Activated CD4-positive, alpha-beta T cell treated with anti-CD3 and anti-CD28 coated beads for 36 hours (primary cell): Measurements from ENCODE around the gene TRIM14. TPM values are rescaled to one million over a fixed set of nuclear protein-coding genes. Genes with fewer than 3 reads are reported as not detected.

Experiments used
- ATAC-seq: fragments of 200-7000 bp; cut with Tn5 transposase; one replicate; pipeline ENCODE4 v1.10.0; 2021; ENCODE audit warnings: mild to moderate bottlenecking, moderate library complexity
- CTCF ChIA-PET: fragments of 350-600 bp; sonication (Branson Sonifier 250); formaldehyde crosslinking; loops from one replicate; lab custom pipeline; 2021; ENCODE audit warnings: antibody characterized with exemption; lab: Charles Lee
- POLR2A ChIA-PET: fragments of 350-600 bp; sonication (Branson Sonifier 250); formaldehyde crosslinking; loops from one replicate; lab custom pipeline; 2021; ENCODE audit warnings: antibody characterized with exemption, inconsistent platforms; lab: Charles Lee
- DNase-seq: peaks from one replicate; pipeline ENCODE4 v3.0.0-alpha.2; 2020
- H3K27ac Mint-ChIP-seq: one replicate; pipeline ENCODE4 v1.8.0; 2021; ENCODE audit warnings: mixed read lengths
- H3K27me3 Mint-ChIP-seq: one replicate; pipeline ENCODE4 v1.8.0; 2021; ENCODE audit warnings: mixed read lengths
- H3K36me3 Mint-ChIP-seq: one replicate; pipeline ENCODE4 v1.8.0; 2021; ENCODE audit warnings: low read depth, mixed read lengths
- H3K4me1 Mint-ChIP-seq: one replicate; pipeline ENCODE4 v1.8.0; 2021; ENCODE audit warnings: mixed read lengths
- H3K4me3 Mint-ChIP-seq: one replicate; pipeline ENCODE4 v1.8.0; 2021; ENCODE audit warnings: mild to moderate bottlenecking, moderate library complexity, mixed read lengths
- H3K9me3 Mint-ChIP-seq: one replicate; pipeline ENCODE4 v1.8.0; 2021; ENCODE audit warnings: low read depth, mixed read lengths
- intact Hi-C, 2 experiments: fragments of 100-400 bp; cut with DNase I in 1 of 2; cut with micrococcal nuclease in 1 of 2; formaldehyde crosslinking; loops; one replicate each; pipeline versions ENCODE4 v1.14.2 to v1.15.1; 2022 to 2024; cut with DNase I, micrococcal nuclease
- total RNA-seq, 2 experiments: library from RNA; stranded (reverse); gene quantifications; one replicate each; pipeline ENCODE4 v1.2.3, GENCODE V29; 2021

The TRIM14 gene
- total RNA-seq, 2 experiments from 2014 or later: 54.6 to 59.6 TPM

- H3K27ac Mint-ChIP-seq: no peak overlapping the region
These were observed 69.5 kb downstream of the TRIM14 start for GRCh38 chr9:98049288-98050072.

GRCh38 chr9:98047002-98047401, 72.0 kb downstream of the TRIM14 start:
- DNase-seq (no peak), ATAC-seq (peak; percentile 21)
- Mint-ChIP-seq H3K4me1 (peaks cover 31% of the 10 kb centered on the region), H3K9me3 (peaks cover 3% of the 10 kb centered on the region), H3K27me3 (no peaks in the 10 kb centered on the region), H3K27ac (peak overlapping the region; percentile 55), H3K36me3 (peaks cover 37% of the 10 kb centered on the region), H3K4me3 (peak overlapping the region; percentile 84)
- intact Hi-C loops: no loop called here
- POLR2A ChIA-PET: interaction anchor here (0.6 to 3.1 kb wide), 3 partner anchors 11 to 210 kb away, joined by 3 to 24 read pairs (median 7); partner anchors contain the start of gene NANS
- CTCF ChIA-PET: interaction anchor here (0.7 to 4.2 kb wide), 4 partner anchors 9 to 208 kb away, joined by 3 to 16 read pairs (median 7); partner anchors contain the start of genes NANS and TRMO

More at GRCh38 chr9:98049288-98050072, 69.5 kb downstream of the TRIM14 start:
- intact Hi-C loops: no loop called here
- ChIA-PET POLR2A (no interaction called here), CTCF (interaction anchor here (0.6 to 1.1 kb wide), 4 partner anchors 11 to 127 kb away, joined by 3 to 4 read pairs (median 4); no protein-coding TSS in a partner anchor)
- Mint-ChIP-seq H3K9me3 (peaks cover 3% of the 10 kb centered on the region), H3K4me1 (peaks cover 31% of the 10 kb centered on the region), H3K36me3 (peaks cover 48% of the 10 kb centered on the region), H3K27me3 (no peaks in the 10 kb centered on the region), H3K4me3 (no peak overlapping the region)
- ATAC-seq: no peak
- DNase-seq: no peak

- intact Hi-C loops: no loop called here
- DNase-seq: no peak
- ChIA-PET POLR2A (interaction anchor here (1.0 to 3.1 kb wide), 3 partner anchors 8 to 123 kb away, joined by 3 to 24 read pairs (median 5); partner anchors contain the start of gene NANS), CTCF (interaction anchor here (1.0 to 4.2 kb wide), 8 partner anchors 8 to 210 kb away, joined by 3 to 16 read pairs (median 6); partner anchors contain the start of genes NANS, TRIM14 and TRMO)
- peak overlapping the region; percentile 84 for H3K4me3 Mint-ChIP-seq
- peak overlapping the region; percentile 95 for H3K27ac Mint-ChIP-seq
- peaks cover 31% of the 10 kb centered on the region for H3K4me1 Mint-ChIP-seq
- peaks cover 36% of the 10 kb centered on the region for H3K36me3 Mint-ChIP-seq
- H3K9me3 Mint-ChIP-seq: peaks cover 3% of the 10 kb centered on the region
- ATAC-seq: no peak
- H3K27me3 Mint-ChIP-seq: no peaks in the 10 kb centered on the region
These were observed 72.9 kb downstream of the TRIM14 start for GRCh38 chr9:98046180-98046543.

DNA sequence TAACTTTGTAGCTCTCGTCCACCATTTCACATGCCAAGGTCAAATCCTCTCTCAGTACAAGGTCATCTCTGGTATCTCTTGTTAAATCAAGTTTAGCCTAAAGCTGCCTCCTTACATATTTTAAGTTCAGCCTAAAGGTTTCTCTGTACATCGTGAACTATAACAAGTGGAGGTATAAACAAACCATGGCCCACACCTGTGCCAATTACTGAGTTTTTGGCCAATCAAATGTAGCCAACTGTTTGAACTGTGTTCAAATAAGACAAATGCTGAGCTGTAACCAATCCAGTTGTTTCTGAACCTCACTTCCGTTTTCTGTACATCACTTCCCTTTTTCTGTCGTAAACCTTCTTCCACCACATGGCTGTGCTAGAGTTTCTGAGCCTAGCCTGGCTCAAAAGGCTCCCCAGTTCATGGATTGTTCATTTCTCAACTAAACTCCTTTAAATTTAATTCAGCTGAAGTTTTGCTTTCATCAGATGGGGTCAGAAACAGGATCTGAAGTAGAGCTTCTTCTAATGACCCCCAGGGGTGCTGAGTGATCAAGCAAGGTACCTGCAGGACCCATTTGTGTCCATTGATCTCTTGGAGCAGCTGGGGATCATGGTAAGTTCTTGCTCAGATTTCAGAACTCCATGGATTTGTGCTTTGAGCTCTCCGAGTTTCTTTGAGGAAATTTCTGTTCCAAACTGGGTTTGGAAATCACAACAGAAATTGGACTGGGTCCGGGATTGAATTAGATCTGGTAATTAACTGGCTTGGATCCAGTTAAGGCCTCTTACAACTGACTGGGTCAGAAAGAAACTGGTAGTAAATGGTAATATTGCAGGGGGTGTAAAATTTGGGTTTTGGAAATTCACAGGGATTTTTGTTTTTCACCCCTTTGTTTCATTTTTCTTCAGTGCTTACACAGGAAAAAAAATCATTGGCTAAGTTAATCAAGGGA, 73.5 kb downstream of the TRIM14 start:
- CTCF ChIA-PET: interaction anchor here (0.6 to 4.2 kb wide), 14 partner anchors 8 to 447 kb away, joined by 3 to 17 read pairs (median 4); partner anchors contain the start of genes NANS and TRIM14
- Mint-ChIP-seq H3K4me1 (peaks cover 31% of the 10 kb centered on the region), H3K4me3 (peak overlapping the region; percentile 84), H3K9me3 (peaks cover 3% of the 10 kb centered on the region), H3K27ac (peak overlapping the region; percentile 95), H3K36me3 (peaks cover 36% of the 10 kb centered on the region), H3K27me3 (no peaks in the 10 kb centered on the region)
- ATAC-seq: peak; percentile 96
- POLR2A ChIA-PET: interaction anchor here (0.6 to 3.1 kb wide), 7 partner anchors 9 to 124 kb away, joined by 3 to 24 read pairs (median 5); partner anchors contain the start of gene NANS
- peak; percentile 52 for DNase-seq
- intact Hi-C loops: loop anchor here (1.0 to 2.0 kb wide), 4 partner anchors 11 to 210 kb away; partner anchors contain the start of genes NANS (in 2 of the 2), ANP32B (in 1 of the 2), TBC1D2 (in 1 of the 2) and TRMO (in 1 of the 2)

DNA sequence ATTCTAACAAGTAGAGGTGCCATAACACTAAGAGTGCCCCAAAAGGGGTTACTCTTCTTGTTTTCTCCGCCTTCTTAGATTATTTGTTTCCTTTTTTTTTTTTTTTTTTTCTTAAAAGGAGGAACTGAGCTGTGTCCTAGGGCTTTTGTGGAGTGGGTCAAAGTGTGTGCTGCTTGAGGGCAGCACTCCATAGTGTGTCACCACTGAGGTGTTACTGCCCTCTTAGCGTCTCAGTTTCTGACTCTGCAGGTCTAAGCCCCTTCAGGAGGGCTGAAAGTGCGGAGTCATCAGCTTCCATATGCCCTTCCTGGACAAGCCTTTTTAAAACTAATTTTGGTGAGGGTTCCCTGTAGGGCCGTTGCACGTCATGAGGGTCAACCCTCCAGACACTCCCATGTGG, 75.1 kb downstream of the TRIM14 start:
- CTCF ChIA-PET: interaction anchor here (0.7 to 4.2 kb wide), 4 partner anchors 9 to 631 kb away, joined by 3 to 17 read pairs (median 10); partner anchors contain the start of gene NANS
- ATAC-seq: no peak
- Mint-ChIP-seq H3K27ac (no peak overlapping the region), H3K36me3 (peaks cover 31% of the 10 kb centered on the region), H3K27me3 (no peaks in the 10 kb centered on the region), H3K4me1 (peaks cover 24% of the 10 kb centered on the region), H3K4me3 (no peak overlapping the region), H3K9me3 (peaks cover 3% of the 10 kb centered on the region)
- intact Hi-C loops: loop anchor here in 1 of 2 experiments (2.0 kb wide), 1 partner anchor 61 kb away; the partner anchor contains the start of gene ANP32B
- POLR2A ChIA-PET: interaction anchor here (1.2 to 1.7 kb wide), 2 partner anchors 37 to 315 kb away, joined by 3 to 16 read pairs; no protein-coding TSS in a partner anchor
- no peak for DNase-seq

DNA sequence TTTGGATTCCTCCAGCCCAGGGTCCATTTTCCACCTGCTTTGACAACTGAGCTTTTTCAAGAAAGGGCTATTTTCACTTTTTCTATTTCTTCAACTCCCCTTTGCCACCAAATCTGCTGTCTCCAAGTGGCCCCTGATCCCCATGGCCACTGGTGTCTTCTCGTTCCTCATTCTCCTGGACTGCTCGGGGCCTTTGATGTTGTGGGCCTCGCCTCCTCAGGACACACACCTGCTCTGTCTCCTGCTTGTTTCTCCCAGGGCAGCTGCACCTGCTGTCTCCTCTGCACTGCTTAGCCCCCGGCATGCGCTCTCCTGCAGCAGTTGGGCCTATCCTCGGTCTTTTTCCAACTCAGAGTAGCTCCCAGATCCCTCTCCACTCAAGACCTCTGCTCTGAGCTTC, 78.8 kb downstream of the TRIM14 start:
- peaks cover 2% of the 10 kb centered on the region for H3K9me3 Mint-ChIP-seq
- intact Hi-C loops: no loop called here
- no peak overlapping the region for H3K4me3 Mint-ChIP-seq
- ATAC-seq: no peak
- H3K27me3 Mint-ChIP-seq: no peaks in the 10 kb centered on the region
- peaks cover 3% of the 10 kb centered on the region for H3K36me3 Mint-ChIP-seq
- peaks cover 4% of the 10 kb centered on the region for H3K4me1 Mint-ChIP-seq
- POLR2A ChIA-PET: interaction anchor here (0.7 kb wide), 1 partner anchor 13 kb away, joined by 3 read pairs; no protein-coding TSS in a partner anchor
- DNase-seq: no peak
- H3K27ac Mint-ChIP-seq: no peak overlapping the region
- CTCF ChIA-PET: interaction anchor here (0.6 to 1.3 kb wide), 2 partner anchors 37 to 116 kb away, joined by 3 read pairs; no protein-coding TSS in a partner anchor

- Mint-ChIP-seq H3K4me1 (peaks cover 3% of the 10 kb centered on the region), H3K27me3 (no peaks in the 10 kb centered on the region), H3K9me3 (no peaks in the 10 kb centered on the region), H3K4me3 (no peak overlapping the region), H3K36me3 (no peaks in the 10 kb centered on the region), H3K27ac (no peak overlapping the region)
- ChIA-PET CTCF (interaction anchor here (0.5 to 1.3 kb wide), 3 partner anchors 34 to 220 kb away, joined by 3 read pairs; no protein-coding TSS in a partner anchor), POLR2A (no interaction called here)
- intact Hi-C loops: no loop called here
- DNase-seq: no peak
- ATAC-seq: no peak
These were observed 79.4 kb downstream of the TRIM14 start for GRCh38 chr9:98039607-98040017.

- Mint-ChIP-seq H3K4me1 (peaks cover 6% of the 10 kb centered on the region), H3K36me3 (no peaks in the 10 kb centered on the region), H3K27me3 (no peaks in the 10 kb centered on the region), H3K4me3 (no peak overlapping the region), H3K9me3 (no peaks in the 10 kb centered on the region), H3K27ac (no peak overlapping the region)
- intact Hi-C loops: no loop called here
- DNase-seq (no peak), ATAC-seq (no peak)
- POLR2A ChIA-PET: no interaction called here
- CTCF ChIA-PET: interaction anchor here (0.5 to 2.1 kb wide), 4 partner anchors 33 to 220 kb away, joined by 3 to 9 read pairs (median 3); no protein-coding TSS in a partner anchor
These were observed 80.1 kb downstream of the TRIM14 start for GRCh38 chr9:98038958-98039357.

- ChIA-PET CTCF (interaction anchor here (0.7 to 2.1 kb wide), 6 partner anchors 10 to 114 kb away, joined by 3 to 9 read pairs (median 4); no protein-coding TSS in a partner anchor), POLR2A (interaction anchor here (0.6 to 0.9 kb wide), 2 partner anchors 40 to 124 kb away, joined by 5 read pairs; no protein-coding TSS in a partner anchor)
- no peak overlapping the region for H3K27ac Mint-ChIP-seq
- DNase-seq (no peak), ATAC-seq (no peak)
- no peak overlapping the region for H3K4me3 Mint-ChIP-seq
- H3K36me3 Mint-ChIP-seq: no peaks in the 10 kb centered on the region
- H3K9me3 Mint-ChIP-seq: no peaks in the 10 kb centered on the region
- H3K27me3 Mint-ChIP-seq: no peaks in the 10 kb centered on the region
- peaks cover 13% of the 10 kb centered on the region for H3K4me1 Mint-ChIP-seq
- intact Hi-C loops: no loop called here
These were observed 81.7 kb downstream of the TRIM14 start for GRCh38 chr9:98037357-98037756.
